Measurements from ENCODE around the gene CDC37L1. TPM values are rescaled to one million over a fixed set of nuclear protein-coding genes. Genes with fewer than 3 reads are reported as not detected.

The CDC37L1 gene
- total RNA-seq, 1 experiment from 2014 or later, result 21.9 TPM

DNA sequence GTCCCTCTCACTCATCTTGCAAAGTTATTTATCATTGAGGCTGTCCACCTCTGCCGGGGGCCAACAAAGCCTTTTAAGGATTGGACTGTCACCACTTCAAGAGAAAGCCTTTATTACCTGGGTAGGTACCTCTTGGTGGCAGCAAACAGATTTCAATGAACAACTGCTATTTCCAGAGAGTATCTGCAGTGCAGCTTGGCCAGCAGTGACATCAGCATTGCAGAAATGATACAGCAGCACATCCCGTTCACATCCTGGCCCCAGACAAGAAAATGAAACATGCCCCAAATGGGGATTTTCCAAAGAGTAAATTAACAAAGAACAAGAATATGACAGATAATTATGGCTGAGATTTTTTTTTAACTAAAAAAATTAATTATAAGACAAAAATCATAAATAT, 10.8 kb upstream of the CDC37L1 start:
- DNase-seq (ENCODE audit: low read depth), result no peak

DNA sequence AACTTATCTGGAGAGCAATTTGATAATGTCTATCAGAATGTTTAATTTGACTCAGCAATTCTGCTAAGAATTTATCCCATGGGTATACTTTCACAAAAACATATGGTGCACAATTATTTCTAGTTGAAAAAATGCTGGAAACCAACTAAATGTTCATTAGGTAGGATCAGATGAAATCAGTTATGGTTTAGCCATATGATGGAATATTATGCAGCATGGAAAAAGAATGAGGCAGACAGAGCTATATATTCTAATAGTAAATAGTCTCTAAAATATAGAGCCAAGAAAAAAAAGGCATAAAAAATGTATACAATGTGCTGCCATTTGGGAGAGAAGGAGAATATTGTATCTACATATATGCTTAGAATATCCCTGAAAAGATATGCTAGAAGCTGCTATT, 9.5 kb upstream of the CDC37L1 start:
- no peak for DNase-seq (ENCODE audit: low read depth)

DNA sequence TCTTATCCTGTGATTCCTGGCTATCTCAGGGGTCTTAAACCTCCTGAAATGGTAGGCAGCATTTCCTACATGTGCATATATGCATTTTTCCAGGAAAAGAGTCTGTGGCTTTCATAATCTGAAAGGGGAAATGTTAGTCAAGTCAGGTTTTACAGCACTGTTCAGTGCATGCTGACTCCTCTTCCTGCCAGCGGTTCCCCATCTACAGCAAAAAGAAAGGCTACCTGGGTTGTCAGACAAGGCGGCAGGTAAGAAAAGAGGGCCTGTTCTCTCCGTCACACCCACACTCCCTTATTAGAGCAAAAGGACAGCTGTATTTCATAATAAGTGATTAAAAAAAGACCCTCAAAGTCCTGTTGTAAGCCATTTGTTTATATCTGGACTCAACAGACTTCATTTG, 8.8 kb upstream of the CDC37L1 start:
- no peak for DNase-seq (ENCODE audit: low read depth)

DNA sequence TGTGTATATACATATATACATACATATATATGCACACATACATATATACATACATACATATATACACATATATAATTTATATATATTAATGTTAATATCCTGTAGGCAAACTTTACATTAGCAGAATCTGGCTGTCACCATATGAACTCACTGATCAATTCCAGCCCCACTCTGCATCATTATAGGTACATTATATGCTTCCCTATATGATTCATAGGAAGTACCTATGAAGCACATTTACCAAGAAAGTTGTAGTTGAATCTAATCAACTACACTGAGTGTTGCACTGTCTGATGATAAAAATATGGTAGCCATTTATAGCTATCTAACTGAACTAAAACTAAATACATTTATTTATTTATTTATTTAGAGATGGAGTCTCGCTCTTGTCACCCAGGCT, 7.6 kb upstream of the CDC37L1 start:
- DNase-seq (ENCODE audit: low read depth), result no peak

DNA sequence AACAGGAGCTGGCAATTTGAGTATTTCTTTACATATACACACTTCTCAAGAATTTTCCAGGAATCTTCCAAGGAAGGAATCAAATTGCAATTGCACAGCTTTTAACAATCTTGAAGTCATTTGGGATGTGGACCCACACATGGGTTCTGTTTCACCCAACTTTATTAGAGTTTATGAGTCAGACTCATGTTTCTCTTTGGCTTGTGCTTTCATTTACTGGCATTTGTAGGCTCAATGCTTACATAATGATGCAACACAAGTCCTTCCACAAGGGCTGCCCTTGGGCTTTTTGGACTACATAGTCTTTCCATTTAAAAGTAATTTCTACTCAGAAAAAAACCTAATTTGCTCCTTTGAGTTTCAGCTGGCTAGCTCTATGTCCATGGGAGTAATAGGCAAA, 4.6 kb upstream of the CDC37L1 start:
- peak; percentile 88 for DNase-seq (ENCODE audit: low read depth)

GRCh38 chr9:4677392-4677791, 2.0 kb upstream of the CDC37L1 start:
- no peak for DNase-seq (ENCODE audit: low read depth)

DNA sequence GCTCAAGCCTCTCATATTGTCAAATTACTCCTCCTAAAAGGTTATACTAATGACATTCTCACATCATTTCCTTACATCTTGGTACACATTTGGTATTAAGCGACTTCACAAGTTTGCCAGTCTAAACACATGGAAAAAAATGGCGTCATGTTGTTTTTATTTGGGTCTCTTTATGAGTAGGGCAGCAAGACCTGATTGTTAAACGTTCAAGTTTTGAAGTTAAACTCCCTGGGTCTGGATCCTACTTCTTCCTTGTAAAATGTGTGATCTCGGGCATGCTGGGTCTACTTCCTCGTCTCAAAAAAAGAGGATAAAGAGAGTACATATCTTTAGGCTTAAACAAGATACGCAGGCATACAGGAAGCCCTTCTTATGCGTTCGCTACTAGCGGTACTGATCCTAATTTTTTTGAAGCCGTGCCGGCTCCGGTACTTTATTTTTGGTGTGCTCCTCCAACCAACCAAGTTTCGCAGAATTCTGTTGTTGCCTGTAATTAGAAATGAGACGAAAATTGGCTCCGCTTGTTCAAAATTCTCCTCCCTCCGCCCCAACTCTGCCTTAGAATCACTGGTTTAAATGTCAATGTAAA, 596 bp upstream of the CDC37L1 start:
- DNase-seq (ENCODE audit: low read depth), result peak; percentile 40

DNA sequence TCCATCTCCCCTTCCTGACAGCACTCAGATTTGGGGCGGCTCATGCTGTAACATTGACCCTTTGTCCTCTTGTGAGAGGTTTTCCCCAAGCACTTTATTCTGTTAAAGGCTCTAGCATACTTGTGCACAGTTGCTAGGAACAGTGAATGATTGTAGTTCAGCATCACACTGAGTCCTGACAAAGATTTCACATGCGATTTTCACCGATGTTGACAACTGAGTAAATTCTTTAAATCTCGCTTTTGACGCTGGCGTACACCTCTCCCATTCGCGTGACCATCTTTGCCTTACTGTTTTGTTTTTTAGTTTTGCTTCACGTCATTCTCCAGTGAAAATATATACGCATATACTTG, 780 bp downstream of the CDC37L1 start:
- peak; percentile 33 for DNase-seq (ENCODE audit: low read depth)

DNA sequence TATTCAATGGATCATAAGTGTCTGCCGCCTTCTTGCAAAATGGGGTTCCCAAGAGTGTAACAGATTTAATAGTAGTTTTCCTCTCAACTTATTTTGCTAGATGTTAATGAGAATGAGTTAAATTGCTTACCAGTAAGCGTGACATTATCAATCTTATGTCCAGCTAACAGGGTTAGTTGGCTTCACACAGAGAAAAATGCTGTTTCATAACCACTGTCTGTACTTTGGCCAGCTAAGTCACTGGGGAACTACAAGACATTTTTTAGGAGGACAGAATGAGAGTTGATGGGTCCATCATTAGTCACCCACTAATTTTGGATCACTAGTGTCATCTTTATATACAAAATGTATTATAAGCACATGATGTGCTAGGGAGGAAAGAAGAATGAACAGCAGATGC, 1.4 kb downstream of the CDC37L1 start:
- DNase-seq (ENCODE audit: low read depth), result peak; percentile 42

DNA sequence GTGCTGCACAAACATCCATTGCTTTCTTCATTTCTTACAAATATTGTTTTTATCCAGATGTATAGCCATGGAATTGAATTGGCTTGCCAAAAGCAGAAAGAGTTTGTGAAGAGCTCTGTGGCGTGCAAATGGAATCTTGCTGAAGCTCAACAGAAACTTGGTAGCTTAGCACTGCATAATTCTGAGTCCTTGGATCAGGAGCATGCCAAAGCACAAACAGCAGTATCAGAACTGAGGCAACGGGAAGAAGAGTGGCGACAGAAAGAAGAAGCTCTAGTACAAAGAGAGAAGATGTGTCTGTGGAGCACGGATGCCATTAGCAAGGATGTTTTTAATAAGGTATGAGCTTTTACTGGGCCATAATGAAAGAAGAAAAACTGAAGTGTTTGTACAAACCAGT, 5.5 kb downstream of the CDC37L1 start:
- no peak for DNase-seq (ENCODE audit: low read depth)

GRCh38 chr9:4686112-4686511, 6.7 kb downstream of the CDC37L1 start:
- DNase-seq (ENCODE audit: low read depth), result no peak

GRCh38 chr9:4686584-4686983, 7.2 kb downstream of the CDC37L1 start:
- no peak for DNase-seq (ENCODE audit: low read depth)

GRCh38 chr9:4689021-4689420, 9.7 kb downstream of the CDC37L1 start:
- DNase-seq (ENCODE audit: low read depth), result no peak

GRCh38 chr9:4689687-4690104, 10.3 kb downstream of the CDC37L1 start:
- DNase-seq (ENCODE audit: low read depth), result no peak

- DNase-seq (ENCODE audit: low read depth), result no peak
Measured at GRCh38 chr9:4690144-4690543, 10.8 kb downstream of the CDC37L1 start.

DNA sequence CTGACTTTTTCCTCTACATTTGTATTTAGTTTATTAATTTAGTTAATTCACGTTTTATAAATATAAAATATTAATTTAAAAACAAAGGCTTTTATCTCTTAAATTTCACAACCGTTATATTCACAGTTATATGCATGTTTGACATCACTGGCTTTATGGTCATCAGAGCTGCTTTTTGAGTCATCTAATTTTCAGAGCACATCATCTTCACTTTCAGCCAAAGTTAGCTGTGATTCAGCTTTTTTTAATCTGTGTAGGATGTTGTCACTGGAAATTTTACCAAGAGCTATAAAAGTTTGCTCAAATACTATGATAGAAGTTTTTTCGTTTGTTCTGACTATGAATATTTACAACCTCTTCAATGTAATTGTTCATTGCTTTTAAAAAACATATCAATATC, 12.4 kb downstream of the CDC37L1 start:
- no peak for DNase-seq (ENCODE audit: low read depth)

DNA sequence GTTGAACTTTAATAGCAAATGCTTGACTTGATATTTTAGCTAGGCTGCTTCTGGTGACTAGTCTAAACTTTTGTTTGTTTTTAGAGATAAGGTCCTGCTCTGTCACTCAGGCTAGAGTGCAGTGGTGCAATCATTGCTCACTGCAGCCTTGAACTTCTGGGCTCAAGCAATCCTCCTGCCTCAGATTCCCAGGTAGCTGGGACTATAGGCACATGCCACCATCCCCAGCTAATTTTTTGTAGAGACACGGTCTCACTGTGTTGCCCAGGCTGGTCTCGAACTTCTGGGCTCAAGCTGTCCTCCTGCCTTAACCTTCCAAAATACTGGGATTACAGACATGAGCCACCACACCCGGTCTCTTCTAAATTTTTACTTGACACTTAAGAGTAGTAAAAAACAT, 20.7 kb downstream of the CDC37L1 start:
- no peak for DNase-seq (ENCODE audit: low read depth)

GRCh38 chr9:4700932-4701331, 21.6 kb downstream of the CDC37L1 start:
- no peak for DNase-seq (ENCODE audit: low read depth)

- no peak for DNase-seq (ENCODE audit: low read depth)
Measured at GRCh38 chr9:4701526-4701925, 22.2 kb downstream of the CDC37L1 start.

GRCh38 chr9:4704129-4704528, 24.8 kb downstream of the CDC37L1 start:
- no peak for DNase-seq (ENCODE audit: low read depth)

- DNase-seq (ENCODE audit: low read depth), result no peak
Measured at GRCh38 chr9:4706021-4706420, 26.7 kb downstream of the CDC37L1 start.

- DNase-seq (ENCODE audit: low read depth), result no peak
Measured at GRCh38 chr9:4706971-4707622, 27.7 kb downstream of the CDC37L1 start.

DNA sequence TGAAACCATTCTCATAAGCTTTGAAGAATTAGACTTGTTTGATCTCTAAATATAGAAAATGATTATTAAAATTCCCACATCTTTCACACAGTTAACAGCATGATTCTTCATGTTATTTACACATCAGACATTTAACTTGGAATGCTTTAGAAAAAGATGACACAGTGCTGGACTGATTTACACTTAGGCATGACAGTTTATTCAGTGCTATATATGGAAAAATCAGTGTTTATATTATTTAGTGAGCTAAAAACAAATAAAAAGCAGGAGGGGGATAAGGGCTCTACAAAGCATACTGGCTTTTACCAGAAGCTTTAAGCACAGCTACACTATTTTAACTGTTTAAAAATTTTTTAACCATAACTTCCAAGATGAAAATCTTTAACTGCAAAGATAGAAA, 30.0 kb downstream of the CDC37L1 start:
- DNase-seq (ENCODE audit: low read depth), result no peak

DNA sequence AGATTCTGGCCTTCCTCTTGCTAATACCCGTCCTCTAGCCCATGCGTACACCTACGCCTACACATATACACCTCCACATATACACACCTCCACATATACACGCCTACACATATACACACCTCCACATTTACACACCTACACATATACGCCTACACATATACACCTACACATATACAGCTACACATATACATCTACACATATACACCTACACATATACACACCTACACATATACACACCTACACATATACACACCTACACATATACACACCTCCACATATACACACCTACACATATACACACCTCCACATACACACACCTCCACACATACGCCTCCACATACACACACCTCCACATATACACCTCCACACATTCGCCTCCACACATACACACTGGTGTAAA, 34.5 kb downstream of the CDC37L1 start:
- no peak for DNase-seq (ENCODE audit: low read depth)

All from M059J (cell line).